Kidney epithelial cell (primary cell): ENCODE results near the gene SOCS1. TPM values are rescaled to one million over a fixed set of nuclear protein-coding genes. Genes with fewer than 3 reads are reported as not detected.
A peak's percentile ranks its signal among the peaks of the same experiment; 100 is the strongest.

Source experiments
- DNase-seq: peaks from one replicate; pipeline ENCODE4 v3.0.0-alpha.2; 2010; ENCODE audit warnings: low read depth
- H3K27me3 ChIP-seq: 2 replicates; pipeline ENCODE4 v1.6.0; 2011; ENCODE audit warnings: low read length; ENCODE audit not compliant: control insufficient read depth, insufficient read depth
- H3K36me3 ChIP-seq: 2 replicates; pipeline ENCODE4 v1.5.1; 2011; ENCODE audit warnings: low read length; ENCODE audit not compliant: control insufficient read depth, insufficient read depth
- H3K4me3 ChIP-seq: 2 replicates; pipeline ENCODE4 v1.5.1; 2011; ENCODE audit warnings: low read depth, mild to moderate bottlenecking, control low read depth, low read length
- total RNA-seq: library from RNA; depleted of rRNA; stranded (reverse); fragments of >200 nt; gene quantifications from 2 replicates; pipeline ENCODE4 v1.2.3, GENCODE V29; 2015
- TF ChIP-seq, protein P1 (sequence below): IDR thresholded peaks from 2 replicates; pipeline ENCODE4 v1.5.1; 2011; ENCODE audit warnings: mild to moderate bottlenecking, moderate library complexity, low read length, control low read depth, inconsistent platforms; ENCODE audit not compliant: insufficient read depth, poor library complexity, severe bottlenecking

SOCS1 gene
- total RNA-seq, 1 donor from 2014 or later = 1.2 TPM

DNA sequence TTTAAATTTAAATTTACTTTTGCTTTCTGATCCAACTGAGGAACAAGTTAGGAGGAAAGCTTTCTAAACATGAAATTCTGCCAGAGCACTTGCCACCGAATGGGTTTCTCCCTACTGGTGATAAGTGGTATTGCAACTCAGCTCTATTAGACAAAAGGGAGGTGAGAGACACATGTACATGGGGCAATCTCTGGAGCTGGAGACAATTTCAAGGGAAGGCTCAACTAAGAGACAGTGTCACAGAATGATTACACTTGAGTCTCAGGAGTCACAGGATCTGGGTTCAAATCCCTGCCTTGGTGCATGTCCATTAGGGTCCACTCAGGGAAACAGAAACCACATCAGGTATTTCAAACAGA is 37.4 kb downstream of the SOCS1 start:
- H3K4me3 ChIP-seq = no peak overlapping the region
- TF ChIP-seq, protein P1, sequence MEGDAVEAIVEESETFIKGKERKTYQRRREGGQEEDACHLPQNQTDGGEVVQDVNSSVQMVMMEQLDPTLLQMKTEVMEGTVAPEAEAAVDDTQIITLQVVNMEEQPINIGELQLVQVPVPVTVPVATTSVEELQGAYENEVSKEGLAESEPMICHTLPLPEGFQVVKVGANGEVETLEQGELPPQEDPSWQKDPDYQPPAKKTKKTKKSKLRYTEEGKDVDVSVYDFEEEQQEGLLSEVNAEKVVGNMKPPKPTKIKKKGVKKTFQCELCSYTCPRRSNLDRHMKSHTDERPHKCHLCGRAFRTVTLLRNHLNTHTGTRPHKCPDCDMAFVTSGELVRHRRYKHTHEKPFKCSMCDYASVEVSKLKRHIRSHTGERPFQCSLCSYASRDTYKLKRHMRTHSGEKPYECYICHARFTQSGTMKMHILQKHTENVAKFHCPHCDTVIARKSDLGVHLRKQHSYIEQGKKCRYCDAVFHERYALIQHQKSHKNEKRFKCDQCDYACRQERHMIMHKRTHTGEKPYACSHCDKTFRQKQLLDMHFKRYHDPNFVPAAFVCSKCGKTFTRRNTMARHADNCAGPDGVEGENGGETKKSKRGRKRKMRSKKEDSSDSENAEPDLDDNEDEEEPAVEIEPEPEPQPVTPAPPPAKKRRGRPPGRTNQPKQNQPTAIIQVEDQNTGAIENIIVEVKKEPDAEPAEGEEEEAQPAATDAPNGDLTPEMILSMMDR = peak; percentile 48

DNA sequence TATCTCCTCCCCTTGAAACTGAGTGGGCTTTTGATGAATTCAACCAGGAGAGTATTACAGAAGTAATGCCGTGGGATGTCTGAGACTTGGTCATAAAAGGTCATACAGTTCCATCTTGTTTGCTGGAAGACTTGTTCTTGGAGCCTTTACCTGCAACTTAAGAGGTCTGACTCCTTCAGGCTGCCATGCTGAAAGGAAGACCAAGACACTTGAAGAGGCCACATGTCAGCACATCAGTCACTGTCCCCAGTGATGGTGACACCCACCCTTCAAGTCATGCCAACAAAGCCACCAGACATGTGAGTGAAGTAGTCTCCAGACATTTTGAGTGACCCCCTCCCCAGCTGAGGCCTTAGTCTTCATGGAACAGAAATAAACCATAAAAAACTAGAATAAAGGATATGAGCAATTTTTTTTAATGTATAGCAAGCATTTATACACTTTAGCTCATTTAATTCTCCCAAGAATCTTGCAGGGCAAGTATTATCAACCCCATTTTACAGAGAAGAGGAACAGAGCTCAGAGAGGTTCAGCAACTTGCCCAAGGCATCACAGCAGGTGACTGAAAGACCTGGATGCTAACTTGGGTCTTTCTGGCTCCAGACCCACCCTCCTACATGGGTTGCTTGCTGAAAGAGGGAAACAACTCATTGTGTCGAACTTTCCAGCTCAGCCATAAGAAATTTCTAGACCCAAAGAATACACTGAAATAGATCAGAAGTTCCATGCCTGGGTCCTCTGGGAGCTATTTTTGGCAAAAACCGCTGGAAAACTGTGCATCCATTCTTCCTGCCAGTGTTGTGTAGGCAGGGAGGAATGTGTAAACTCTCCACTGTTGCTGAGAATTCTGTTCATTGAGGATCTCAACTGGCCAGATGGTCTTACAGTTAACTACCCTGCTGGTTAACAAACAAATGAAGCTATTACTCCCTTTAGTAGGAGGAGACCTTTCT is 38.1 kb downstream of the SOCS1 start:
- Histone ChIP-seq H3K27me3 (no peaks in the 10 kb centered on the region), H3K4me3 (no peak overlapping the region), H3K36me3 (no peaks in the 10 kb centered on the region)
- TF ChIP-seq, protein P1 = no peak
- DNase-seq = no peak

More for the DNA sequence above, 37.4 kb downstream of the SOCS1 start:
- Histone ChIP-seq H3K36me3 (no peaks in the 10 kb centered on the region), H3K27me3 (no peaks in the 10 kb centered on the region)
- DNase-seq = no peak

DNA sequence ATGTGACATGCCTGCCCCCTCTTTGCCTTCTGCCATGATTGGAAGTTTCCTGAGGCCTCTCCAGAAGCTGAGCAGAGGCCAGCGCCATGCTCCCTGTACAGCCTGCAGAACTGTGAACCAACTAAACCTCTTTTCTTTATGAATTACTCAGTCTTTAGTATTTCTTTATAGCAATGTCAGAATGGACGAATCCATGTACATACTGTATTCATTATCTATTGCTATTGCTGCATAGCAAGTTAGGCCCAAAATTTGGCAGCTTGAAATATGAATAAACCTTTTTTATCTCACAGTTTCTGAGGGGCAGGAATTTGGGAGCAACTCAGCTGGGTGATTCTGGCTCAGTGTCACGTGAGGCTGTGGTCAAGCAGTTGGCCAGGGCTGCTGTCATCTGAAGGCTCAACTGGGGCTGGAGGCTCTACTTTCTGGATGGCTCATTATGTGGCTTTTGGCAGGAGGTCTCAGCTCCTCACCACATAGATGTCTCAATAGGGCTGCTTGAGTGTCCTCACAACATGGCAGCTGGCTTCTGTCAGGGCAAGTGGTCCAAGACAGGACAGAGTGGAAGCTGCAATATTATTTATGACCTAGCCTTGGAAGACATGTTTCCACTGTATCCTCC is 40.0 kb downstream of the SOCS1 start:
- H3K27me3 ChIP-seq = no peaks in the 10 kb centered on the region
- TF ChIP-seq, protein P1 = no peak
- DNase-seq = no peak
- no peak overlapping the region for H3K4me3 ChIP-seq
- H3K36me3 ChIP-seq = no peaks in the 10 kb centered on the region

DNA sequence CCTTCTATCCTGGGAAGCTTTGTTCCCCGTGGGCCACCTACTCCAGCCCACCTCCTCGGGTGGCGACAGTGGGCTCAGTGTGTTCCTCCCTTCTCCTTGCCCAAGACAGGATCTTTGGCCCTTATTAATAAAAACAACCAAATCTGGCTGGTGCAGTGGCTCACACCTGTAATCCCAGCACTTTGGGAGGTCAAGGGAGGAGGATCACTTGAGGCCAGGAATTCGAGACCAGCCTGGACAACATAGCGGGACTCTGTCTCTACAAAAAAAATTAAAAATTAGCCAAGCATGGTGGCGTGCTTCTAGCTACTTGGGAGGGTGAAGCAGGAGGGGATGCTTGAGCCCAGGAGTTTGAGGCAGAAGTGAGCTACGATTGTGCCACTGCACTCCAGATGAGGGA is 42.2 kb downstream of the SOCS1 start:
- TF ChIP-seq, protein P1 = no peak
- DNase-seq = no peak
- Histone ChIP-seq H3K36me3 (no peaks in the 10 kb centered on the region), H3K27me3 (no peaks in the 10 kb centered on the region), H3K4me3 (no peak overlapping the region)

DNA sequence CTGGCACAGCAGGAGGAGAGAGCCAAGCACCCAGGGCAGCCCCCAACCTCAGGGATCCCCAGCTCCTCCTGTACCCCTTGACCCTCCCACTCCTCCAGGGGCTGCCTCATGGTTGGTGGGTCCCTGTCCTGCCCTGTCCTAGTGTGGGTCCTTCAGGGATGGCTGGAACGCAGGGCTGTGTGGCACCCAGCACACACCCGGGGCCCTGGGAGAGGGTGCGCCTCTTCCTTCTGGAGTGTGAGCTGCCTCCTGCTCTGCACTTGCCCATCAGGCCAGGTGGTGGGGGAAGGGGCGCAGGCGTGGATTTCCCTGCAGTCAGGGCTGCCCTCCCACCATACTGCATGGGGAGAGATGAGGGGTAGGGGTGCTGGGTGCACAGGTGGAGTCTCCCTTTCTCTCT is 42.6 kb downstream of the SOCS1 start:
- no peaks in the 10 kb centered on the region for H3K36me3 ChIP-seq
- DNase-seq = no peak
- no peak overlapping the region for H3K4me3 ChIP-seq
- TF ChIP-seq, protein P1 = no peak
- H3K27me3 ChIP-seq = no peaks in the 10 kb centered on the region
